ENCODE data around the gene OAS3.
"Not testable (repeated sequence)": the region's sequence is repeated elsewhere in the genome, so short reads cannot be mapped to it uniquely, and the experiment has no call there.

OAS3 gene

DNA sequence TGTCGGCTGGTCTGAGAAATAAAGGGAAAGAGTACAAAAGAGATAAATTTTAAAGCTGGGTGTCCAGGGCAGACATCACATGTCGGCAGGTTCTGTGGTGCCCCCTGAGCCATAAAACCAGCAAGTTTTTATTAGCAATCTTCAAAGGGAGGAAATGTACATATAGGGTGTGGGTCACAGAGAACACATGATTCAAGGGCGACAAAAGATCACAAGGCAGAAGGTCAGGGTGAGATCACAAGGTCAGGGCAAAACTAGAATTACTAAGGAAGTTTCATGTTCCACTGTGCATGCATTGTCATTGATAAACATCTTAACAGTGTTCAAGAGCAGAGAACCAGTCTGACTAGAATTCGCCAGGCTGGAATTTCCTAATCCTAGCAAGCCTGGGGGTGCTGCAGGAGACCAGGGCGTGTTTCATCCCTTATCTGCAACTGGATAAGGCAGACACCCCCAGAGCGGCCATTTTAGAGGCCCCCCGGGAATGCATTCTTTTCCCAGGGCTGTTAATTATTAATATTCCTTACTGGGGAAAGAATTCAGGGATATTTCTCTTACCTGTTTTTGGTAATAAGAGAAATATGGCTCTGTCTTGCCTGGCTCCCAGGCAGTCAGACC is 11.7 kb upstream of the OAS3 start:
- DNase-seq = not testable (repeated sequence)

DNA sequence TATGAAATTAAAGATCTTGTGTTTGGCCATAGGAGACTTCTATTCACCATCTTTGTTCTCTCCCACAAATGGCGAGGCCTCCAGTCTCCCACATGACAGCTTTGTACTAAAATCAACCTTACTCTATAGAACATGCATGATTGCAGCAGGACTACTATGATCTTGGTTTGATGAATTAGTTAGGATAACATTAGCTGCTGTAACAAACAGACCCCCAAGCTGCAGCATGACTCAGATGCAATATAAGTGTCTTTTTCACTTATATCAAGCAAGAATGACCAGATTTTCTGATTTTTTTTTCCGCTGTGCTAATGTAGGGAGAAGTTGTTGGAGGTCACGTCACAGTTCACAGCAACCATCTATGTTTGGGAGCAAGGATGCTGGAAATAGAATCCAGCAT is 10.8 kb upstream of the OAS3 start:
- no peak for DNase-seq

DNA sequence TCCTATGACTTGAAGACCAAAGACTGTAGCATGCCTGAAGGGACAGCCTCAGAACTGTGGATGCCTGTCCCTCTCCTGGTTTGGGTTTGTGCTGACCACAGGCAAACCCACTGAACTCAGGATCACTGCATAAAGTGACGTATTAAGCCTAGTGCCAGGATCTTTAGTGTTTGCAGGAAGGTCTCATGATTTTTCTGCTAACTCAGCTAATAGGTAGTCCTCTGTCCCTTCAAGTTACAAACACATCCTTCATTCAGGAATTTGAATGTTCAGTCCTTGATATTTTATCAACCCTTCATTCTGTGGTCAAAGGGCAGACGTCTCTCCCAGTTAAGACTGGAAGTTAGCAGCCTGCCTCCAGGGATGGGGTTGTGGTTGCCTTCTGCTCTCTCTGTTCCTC is 10.3 kb upstream of the OAS3 start:
- DNase-seq = no peak

DNA sequence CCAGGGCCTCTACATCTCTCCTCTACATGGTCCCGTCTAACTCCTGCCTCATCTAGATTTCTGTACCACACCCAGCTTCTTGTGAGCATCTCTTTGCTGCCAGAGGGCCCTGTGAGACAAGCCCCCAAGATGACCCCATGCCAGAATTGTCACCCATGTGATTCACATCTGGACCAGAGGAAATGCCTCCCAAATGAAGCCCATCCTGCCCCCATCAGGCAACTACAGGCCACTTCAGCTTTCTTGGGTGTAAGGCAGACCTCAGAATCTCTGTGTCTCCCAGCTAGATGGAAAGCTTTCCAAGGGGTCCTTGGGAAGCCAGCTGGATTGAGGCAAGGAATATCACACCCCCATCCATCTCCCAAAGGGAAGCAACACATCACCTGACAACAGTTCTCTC is 9.3 kb upstream of the OAS3 start:
- no peak for DNase-seq

DNA sequence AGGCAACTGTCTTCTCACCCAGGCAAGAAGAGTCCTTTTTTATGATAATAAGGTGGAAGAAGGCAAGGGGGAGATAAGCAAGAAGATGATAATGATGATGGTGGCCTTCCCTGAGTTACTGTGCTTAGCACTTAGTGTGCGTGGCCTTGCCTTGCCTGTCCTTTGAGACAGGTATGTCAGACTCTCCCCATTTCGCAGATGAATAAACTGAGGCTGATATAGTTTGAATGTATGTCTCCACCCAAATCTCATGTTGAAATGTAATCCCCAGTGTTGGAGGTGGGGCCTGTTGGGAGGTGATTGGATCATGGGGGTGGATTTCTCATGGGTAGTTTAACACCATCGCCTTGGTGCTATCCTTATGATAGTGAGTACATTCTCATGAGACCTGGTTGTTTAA is 8.6 kb upstream of the OAS3 start:
- DNase-seq = no peak

DNA sequence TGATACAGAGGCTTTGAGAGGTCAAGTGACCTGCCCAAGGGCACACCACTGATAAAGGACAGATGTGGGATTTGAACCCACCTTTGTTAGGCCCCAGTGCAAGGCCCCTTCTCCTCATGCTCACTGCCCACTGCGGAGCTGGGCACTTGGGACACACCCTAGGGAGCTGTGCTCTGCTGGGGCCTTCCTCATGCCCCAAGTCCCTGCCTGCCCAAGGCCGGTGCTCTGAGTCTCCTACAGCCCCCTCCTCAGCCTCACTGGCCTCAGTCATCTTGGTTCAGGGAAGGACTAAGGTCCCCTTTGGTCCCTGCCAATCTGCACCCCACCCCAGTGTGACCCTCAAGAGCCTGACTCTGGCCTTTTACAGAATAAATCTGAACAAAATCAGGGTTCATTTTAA is 7.9 kb upstream of the OAS3 start:
- DNase-seq = no peak

DNA sequence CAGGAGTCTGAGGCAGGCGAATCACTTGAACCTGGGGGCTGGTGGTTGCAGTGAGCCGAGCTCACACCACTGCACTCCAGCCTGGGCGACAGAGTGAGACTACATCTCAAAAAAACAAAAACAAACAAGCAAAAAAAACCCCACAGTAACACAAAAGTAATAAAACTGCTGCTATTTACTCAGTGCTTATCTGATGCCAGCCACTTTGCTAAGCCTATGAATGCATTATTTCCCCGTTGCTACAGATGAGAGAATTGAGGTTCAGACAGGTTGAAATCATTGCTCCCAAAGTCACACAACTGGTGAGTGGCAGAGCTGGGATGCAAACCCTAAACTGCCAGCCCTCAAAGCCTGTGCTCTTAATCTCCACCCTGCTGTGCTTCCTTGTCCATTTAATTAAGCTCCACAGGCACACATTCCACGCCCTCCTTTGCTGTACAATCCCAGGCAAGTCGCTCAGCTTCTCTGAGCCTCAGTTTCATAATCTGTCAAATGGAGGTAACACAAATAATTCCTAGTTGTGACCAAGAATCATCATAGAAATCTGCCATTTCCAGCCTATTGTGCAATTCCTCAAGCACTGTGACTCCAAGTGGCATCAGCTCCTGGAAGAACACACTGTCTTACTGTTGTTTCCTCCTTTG is 5.7 kb upstream of the OAS3 start:
- DNase-seq = no peak

DNA sequence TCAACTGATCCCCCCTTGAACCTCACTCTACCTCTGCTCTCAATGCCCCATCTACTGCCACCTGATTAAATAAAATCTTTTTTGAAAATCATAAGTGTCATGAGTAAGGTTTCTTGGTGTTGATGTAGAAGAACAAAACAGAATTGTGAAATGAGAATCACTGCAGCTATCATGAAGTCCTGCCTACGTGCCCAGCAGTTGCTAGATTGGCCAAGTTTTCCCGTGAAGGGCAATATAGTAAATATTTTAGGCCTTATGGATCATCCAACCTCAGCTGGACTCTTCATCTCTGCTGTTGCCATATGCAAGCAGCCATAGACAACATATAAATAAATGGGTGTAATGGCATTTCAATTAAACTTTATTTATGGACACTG is 5.2 kb upstream of the OAS3 start:
- DNase-seq = no peak

DNA sequence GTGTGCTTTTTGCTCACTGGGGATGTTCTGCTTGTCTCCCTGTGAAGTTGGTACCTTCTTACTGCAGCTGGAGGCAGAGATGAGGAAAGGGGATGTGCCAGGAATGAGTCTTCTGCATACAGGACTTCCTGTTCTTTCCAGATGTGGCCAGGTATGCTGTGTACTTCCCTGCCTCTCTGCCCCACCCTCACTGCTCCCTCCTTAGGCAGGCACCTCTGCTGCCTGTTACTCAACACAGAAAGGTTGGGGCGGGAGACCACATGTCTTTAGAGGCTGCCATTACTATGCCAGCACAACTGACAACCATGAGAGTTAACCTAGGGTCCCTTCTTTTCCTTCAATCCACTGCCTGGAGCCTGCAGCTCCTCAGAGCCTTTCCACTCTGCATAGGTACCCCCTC is 2.0 kb upstream of the OAS3 start:
- no peak for DNase-seq

DNA sequence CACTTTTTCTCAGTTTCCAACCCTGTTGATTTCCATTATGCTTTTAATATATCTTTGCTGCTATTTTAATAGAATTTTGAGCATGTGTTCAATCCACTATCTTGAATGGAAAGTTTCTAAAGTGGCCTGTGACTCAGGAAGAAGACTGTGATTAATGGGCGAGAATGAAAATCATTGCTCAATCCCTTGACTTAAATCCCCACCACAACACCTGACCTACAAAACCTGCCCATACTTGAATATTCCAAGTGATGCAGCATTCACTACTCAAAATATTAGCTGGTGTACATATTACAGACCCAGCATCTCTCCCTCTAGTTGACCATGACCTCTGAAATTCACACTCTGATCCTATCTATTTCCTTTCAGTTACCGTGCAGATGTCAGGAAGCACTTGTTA is 1.3 kb upstream of the OAS3 start:
- no peak for DNase-seq

DNA sequence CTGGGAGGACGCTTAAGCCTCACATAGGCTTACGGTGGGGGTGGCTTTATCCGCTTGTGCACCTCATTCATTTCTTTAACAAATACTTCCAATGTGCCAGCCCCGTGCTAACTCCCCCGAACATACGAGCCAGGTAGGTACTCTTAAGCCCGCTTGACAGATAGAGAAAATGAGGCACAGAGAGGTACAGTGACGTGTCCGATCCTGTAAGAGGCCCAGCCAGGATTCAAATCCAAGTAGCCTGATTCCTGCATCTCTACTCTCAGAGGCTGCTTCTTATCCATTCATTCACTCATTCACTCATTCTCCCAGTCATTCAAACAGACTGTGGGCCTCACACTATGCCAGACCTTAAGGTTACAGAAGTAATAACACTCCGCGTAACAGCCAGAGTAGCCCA is 477 bp downstream of the OAS3 start:
- DNase-seq = no peak

DNA sequence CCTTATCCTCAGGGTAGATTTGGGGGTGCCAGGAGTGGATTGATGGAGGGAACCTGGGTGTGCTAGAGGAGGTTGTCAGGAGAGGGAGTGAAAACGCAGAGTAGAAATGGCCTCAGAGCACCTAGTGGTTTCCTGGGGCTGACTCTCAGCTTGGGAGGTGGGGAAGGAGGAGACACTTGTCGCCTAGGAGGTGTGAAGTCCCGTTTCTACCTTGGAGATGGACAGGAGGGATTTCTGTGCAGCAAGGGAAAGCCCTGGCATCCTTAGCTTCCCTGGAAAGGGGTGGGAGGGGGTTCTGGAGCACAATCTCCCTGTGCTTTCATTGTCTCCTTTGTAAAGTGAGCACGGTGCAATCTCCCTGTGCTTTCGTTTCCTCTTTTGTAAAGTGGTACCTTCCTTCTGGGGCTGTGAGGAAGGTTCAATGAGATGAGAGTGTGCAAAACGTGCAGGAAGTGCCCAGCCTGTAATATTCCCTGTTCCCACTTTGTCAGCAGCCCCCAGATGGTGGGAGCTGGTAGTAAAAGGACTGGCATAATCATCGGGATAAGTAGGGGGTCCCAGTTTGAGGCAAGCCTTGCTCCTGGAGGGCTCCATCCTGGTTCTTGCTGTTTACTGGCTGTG is 1.6 kb downstream of the OAS3 start:
- no peak for DNase-seq

DNA sequence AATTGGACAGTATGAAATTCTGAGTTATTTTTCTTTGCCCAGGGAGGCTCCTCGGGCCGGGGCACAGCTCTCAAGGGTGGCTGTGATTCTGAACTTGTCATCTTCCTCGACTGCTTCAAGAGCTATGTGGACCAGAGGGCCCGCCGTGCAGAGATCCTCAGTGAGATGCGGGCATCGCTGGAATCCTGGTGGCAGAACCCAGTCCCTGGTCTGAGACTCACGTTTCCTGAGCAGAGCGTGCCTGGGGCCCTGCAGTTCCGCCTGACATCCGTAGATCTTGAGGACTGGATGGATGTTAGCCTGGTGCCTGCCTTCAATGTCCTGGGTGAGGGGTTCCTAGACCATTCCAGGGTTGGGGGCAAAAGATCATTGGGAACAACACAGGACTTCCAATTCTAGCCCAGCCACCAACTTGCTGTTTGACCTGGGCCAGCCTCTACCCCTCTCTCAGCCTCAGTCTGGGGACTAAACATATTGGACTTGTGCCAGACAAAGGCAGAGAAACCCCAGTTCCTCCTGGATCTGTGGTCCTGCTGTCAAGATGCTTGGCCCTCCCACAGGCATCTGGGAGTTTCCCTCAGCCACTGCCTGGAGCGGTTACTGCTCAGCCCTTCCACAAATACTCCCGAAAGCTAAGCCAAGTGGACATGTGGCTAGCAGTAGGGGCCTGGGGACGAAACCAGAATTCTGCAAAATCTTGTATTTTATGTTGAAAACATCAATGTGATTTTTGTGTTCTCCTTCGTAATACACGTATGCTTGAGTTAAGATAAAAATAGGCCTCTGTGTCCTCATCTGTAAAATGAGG is 3.5 kb downstream of the OAS3 start:
- no peak for DNase-seq

DNA sequence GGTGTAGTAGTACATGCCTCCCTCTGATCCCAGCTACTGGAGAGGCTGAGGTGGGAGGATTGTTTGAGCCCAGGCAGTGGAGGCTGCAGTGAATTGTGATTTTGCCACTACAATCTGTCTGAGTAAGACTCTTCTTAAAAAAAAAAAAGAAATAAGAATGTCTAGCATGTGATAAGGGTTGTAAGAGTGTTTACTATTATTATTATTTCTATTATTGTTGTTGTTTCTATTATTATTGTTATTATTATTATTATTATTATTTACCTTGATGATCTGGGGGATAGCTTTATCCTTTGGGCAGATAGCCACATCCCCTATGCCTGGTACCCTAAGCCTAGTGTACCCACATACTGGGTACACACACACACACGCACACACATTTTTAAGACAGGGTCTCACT is 4.3 kb downstream of the OAS3 start:
- no peak for DNase-seq

DNA sequence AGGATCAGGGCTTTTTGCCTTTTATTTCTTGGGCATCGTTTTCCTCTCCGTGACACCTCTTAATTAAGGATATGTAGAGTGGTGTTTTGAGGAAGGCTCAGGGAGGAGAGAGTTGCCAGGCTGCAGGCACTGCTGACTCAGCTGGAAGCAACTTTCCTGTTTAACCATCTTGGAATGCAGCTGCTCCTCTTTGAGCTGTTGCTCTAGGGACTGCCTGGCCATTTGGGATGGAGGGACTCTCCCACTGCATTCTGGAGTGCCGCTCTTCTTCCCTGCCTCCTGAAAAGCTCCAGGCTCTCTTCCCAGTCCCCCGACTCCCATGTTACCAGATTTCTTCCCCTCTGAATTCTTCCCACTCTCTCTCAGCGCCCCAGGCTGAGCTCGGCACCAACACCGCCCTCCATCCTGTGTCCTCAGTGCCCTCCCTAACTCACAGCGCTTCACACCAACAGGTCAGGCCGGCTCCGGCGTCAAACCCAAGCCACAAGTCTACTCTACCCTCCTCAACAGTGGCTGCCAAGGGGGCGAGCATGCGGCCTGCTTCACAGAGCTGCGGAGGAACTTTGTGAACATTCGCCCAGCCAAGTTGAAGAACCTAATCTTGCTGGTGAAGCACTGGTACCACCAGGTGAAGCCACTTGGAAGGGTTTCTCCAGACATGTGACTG is 5.9 kb downstream of the OAS3 start:
- no peak for DNase-seq

DNA sequence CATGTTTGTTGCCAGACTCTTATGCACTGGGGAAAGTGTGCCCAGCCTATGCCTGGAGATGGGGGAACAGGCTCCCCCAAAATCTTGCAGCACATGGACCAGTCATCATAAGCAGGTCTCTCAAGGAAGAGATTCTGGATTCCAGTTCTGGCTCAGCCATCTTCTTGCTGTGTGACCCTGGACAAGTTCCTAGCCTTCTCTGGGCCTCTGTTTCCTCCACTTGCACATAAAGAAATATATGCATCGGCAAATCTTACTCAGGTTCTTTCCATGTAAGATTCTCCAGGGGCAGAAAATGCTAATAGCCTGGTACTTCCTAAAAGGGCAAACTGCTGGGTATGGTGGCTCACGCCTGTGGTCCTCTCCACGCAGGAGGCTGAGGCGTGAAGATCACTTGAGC is 7.2 kb downstream of the OAS3 start:
- DNase-seq = no peak

DNA sequence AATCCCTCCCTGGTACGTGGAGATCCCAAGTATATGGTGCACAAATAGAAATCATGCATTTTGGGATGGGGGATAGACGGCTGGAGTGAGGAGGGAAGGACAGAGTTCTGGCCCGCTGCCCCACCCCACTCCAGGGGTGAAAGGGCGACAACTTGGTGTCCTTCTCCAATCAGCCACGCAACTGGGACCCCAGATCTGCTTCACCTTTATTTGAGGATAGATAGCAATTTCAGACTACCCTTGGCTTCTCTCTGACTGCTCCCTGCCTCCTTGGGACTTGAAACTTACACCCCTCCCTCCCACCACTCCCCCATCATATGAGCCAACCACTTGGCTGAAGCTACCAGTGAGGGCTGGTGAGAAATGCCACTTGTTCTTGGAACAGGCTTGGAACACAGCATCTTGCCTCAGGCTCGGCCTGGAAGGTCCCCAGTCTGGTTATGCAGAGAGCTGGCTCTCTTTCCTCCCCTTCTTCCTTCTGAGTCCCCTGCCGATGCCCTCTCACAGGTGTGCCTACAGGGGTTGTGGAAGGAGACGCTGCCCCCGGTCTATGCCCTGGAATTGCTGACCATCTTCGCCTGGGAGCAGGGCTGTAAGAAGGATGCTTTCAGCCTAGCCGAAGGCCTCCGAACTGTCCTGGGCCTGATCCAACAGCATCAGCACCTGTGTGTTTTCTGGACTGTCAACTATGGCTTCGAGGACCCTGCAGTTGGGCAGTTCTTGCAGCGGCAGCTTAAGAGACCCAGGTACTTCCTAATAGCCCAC is 8.1 kb downstream of the OAS3 start:
- no peak for DNase-seq

DNA sequence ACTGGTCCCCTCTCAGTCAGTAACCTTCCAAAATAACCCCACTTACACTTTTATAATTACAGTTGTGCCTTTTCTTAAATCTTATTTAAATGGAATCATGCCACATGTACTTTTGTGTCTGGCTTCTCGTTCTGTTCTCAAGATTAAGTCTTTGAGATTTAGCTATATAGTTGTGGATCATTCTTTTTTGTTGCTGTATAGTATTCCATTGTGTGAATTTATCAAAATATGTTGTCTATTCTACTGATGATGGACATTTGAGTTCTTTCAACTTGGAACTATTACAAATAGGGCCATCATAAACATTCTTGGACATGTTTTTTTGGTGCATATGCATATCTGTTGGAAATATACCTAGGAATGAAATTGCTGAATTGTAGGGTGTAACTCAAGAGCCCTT is 9.0 kb downstream of the OAS3 start:
- DNase-seq = no peak

DNA sequence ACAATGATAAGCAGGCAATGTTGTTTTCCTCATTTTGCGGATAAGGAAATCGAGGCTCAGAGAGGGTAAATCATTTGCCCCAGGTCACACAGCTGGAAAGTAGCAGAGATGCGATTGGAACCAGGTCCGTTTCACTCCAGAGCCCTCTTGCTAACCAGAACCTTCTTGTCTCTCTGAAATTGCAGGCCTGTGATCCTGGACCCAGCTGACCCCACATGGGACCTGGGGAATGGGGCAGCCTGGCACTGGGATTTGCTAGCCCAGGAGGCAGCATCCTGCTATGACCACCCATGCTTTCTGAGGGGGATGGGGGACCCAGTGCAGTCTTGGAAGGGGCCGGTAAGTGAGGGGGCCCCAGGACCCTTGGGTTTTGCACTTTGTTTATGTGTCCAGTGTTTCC is 9.5 kb downstream of the OAS3 start:
- DNase-seq = no peak

DNA sequence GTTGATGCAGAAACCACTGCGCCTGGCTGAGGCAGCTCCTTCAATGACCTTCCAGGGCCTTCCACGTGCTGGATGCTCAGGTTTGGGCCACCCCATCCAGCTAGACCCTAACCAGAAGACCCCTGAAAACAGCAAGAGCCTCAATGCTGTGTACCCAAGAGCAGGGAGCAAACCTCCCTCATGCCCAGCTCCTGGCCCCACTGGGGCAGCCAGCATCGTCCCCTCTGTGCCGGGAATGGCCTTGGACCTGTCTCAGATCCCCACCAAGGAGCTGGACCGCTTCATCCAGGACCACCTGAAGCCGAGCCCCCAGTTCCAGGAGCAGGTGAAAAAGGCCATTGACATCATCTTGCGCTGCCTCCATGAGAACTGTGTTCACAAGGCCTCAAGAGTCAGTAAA is 10.5 kb downstream of the OAS3 start:
- no peak for DNase-seq

DNA sequence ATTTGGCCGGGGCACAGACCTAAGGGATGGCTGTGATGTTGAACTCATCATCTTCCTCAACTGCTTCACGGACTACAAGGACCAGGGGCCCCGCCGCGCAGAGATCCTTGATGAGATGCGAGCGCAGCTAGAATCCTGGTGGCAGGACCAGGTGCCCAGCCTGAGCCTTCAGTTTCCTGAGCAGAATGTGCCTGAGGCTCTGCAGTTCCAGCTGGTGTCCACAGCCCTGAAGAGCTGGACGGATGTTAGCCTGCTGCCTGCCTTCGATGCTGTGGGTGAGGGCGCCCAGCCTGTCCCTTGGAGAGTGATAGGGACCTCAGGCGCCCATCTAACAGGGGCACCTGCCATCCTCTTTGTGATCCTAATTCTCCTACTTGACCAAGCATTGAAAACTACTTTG is 12.4 kb downstream of the OAS3 start:
- DNase-seq = no peak

DNA sequence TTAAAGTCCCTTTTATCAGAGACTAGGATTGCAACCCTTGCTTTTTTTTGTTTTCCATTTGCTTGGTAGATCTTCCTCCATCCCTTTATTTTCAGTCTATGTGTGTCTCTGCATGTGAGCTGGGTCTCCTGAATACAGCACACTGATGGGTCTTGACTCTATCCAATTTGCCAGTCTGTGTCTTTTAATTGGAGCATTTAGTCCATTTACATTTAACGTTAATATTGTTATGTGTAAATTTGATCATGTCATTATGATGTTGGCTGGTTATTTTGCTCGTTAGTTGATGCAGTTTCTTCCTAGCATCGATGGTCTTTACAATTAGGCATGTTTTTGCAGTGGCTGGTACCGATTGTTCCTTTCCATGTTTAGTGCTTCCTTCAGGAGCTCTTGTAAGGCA is 18.9 kb downstream of the OAS3 start:
- not testable (repeated sequence) for DNase-seq

DNA sequence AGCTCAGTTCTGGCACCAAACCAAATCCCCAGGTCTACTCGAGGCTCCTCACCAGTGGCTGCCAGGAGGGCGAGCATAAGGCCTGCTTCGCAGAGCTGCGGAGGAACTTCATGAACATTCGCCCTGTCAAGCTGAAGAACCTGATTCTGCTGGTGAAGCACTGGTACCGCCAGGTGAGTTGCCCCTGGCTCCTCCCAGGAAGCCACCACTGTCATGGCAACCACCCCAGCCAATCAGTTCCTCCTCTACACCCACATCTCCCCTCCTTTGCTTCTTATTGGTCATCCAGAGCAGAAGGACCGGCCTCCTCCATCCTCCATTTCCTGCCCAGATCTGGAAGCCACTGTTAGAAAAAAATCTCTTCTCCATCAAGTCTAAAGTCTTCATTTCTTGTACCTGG is 22.8 kb downstream of the OAS3 start:
- DNase-seq = no peak
